ENCODE measurements around the gene PPP1R15A.

Gene PPP1R15A

DNA sequence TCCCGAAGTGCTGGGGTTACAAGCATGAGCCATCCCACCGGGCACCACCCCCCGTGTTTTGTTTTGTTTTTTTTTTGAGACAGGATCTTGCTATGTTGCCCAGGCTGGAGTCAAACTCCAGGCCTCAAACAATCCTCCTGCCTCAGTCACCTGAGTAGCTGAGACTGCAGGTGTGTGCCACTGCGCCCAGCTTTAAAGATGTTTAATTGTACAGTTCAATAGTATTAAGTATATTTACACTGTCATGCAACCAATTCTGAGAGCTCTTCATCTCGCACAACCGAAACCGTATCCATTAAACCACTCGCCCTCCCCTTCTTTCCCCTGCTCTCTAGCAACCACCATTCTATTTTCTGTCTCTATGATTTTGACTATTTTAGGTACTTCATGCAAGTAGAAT is 43.5 kb downstream of the PPP1R15A start:
- CTCF ChIA-PET = no interaction called here
- TF ChIP-seq ZNF391 (tag by site-specific recombination; IDR thresholded peaks at IDR 0.05; ENCODE audit: borderline replicate concordance, low read depth) (no peak), IKZF3 (tag by site-specific recombination; IDR thresholded peaks at IDR 0.05) (no peak), ZNF473 (tag by site-specific recombination; IDR thresholded peaks at IDR 0.05) (no peak), ZNF610 (tag by site-specific recombination; IDR thresholded peaks at IDR 0.05; ENCODE audit: borderline replicate concordance) (no peak), ZNF10 (tag by site-specific recombination; IDR thresholded peaks at IDR 0.05) (no peak), ZNF140 (tag by site-specific recombination; IDR thresholded peaks at IDR 0.05) (no peak), ZNF146 (tag by site-specific recombination; IDR thresholded peaks at IDR 0.05) (no peak), OVOL3 (tag by site-specific recombination; IDR thresholded peaks at IDR 0.05) (no peak), ZNF501 (tag by site-specific recombination; IDR thresholded peaks at IDR 0.05) (no peak), ZIC2 (tag by site-specific recombination; IDR thresholded peaks at IDR 0.05) (no peak)
- TF ChIP-seq, protein P1, sequence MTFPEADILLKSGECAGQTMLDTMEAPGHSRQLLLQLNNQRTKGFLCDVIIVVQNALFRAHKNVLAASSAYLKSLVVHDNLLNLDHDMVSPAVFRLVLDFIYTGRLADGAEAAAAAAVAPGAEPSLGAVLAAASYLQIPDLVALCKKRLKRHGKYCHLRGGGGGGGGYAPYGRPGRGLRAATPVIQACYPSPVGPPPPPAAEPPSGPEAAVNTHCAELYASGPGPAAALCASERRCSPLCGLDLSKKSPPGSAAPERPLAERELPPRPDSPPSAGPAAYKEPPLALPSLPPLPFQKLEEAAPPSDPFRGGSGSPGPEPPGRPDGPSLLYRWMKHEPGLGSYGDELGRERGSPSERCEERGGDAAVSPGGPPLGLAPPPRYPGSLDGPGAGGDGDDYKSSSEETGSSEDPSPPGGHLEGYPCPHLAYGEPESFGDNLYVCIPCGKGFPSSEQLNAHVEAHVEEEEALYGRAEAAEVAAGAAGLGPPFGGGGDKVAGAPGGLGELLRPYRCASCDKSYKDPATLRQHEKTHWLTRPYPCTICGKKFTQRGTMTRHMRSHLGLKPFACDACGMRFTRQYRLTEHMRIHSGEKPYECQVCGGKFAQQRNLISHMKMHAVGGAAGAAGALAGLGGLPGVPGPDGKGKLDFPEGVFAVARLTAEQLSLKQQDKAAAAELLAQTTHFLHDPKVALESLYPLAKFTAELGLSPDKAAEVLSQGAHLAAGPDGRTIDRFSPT (tag by site-specific recombination; IDR thresholded peaks at IDR 0.05) = no peak
- TF ChIP-seq, protein P2, sequence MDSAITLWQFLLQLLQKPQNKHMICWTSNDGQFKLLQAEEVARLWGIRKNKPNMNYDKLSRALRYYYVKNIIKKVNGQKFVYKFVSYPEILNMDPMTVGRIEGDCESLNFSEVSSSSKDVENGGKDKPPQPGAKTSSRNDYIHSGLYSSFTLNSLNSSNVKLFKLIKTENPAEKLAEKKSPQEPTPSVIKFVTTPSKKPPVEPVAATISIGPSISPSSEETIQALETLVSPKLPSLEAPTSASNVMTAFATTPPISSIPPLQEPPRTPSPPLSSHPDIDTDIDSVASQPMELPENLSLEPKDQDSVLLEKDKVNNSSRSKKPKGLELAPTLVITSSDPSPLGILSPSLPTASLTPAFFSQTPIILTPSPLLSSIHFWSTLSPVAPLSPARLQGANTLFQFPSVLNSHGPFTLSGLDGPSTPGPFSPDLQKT (IDR thresholded peaks at IDR 0.05; ENCODE audit: borderline replicate concordance, low read depth, low read length) = no peak

DNA sequence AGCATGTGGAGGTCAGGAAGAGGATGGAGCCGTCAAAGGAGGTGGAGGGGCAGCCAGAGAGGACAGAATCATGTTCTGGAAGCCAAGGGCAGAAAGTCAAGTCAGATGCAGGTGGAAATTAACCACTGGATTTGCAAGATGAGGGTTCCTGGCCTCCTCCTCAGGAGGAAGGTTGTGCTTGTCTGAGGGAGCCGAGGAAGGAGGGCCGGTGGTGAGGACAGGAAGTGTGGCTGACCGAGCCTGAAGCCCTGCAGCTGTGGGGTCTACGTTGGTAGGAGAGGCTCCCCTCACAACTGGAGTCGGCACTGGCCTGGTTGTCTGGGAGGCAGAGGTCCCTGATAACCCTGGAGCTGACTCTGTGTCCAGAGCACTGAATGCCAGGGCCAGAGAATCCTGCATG is 45.9 kb downstream of the PPP1R15A start:
- CTCF ChIA-PET = interaction anchor here (0.7 to 0.9 kb wide), 2 partner anchors 14 to 242 kb away, joined by 3 read pairs; no protein-coding TSS in a partner anchor
- H3K4me3 ChIP-seq (ENCODE audit: low read depth, low read length) = no peak overlapping the region
- no peaks in the 10 kb centered on the region for H3K4me1 ChIP-seq (ENCODE audit: control insufficient read depth, insufficient read depth, low read length)
- POLR2A ChIA-PET = interaction anchor here (1.0 to 1.1 kb wide), 3 partner anchors 15 to 46 kb away, joined by 3 to 8 read pairs (median 3); partner anchors contain the start of gene PPP1R15A
- no peak overlapping the region for H3K27ac ChIP-seq (ENCODE audit: extremely low read depth, low read depth, low read length)
- H3K36me3 ChIP-seq (ENCODE audit: control insufficient read depth in 2 of 2, insufficient read depth in 1 of 2, low read length in 2 of 2) = peaks cover 35 to 60% of the 10 kb centered on the region in 2 experiments
- no peaks in the 10 kb centered on the region for H3K9me3 ChIP-seq (ENCODE audit: control insufficient read depth, insufficient read depth, low read depth, low read length)
- TF ChIP-seq ZNF174 (tag by site-specific recombination; IDR thresholded peaks at IDR 0.05) = no peak
- no peak for TF ChIP-seq ZNF521 (tag by site-specific recombination; IDR thresholded peaks at IDR 0.05)
- TF ChIP-seq, protein P3, sequence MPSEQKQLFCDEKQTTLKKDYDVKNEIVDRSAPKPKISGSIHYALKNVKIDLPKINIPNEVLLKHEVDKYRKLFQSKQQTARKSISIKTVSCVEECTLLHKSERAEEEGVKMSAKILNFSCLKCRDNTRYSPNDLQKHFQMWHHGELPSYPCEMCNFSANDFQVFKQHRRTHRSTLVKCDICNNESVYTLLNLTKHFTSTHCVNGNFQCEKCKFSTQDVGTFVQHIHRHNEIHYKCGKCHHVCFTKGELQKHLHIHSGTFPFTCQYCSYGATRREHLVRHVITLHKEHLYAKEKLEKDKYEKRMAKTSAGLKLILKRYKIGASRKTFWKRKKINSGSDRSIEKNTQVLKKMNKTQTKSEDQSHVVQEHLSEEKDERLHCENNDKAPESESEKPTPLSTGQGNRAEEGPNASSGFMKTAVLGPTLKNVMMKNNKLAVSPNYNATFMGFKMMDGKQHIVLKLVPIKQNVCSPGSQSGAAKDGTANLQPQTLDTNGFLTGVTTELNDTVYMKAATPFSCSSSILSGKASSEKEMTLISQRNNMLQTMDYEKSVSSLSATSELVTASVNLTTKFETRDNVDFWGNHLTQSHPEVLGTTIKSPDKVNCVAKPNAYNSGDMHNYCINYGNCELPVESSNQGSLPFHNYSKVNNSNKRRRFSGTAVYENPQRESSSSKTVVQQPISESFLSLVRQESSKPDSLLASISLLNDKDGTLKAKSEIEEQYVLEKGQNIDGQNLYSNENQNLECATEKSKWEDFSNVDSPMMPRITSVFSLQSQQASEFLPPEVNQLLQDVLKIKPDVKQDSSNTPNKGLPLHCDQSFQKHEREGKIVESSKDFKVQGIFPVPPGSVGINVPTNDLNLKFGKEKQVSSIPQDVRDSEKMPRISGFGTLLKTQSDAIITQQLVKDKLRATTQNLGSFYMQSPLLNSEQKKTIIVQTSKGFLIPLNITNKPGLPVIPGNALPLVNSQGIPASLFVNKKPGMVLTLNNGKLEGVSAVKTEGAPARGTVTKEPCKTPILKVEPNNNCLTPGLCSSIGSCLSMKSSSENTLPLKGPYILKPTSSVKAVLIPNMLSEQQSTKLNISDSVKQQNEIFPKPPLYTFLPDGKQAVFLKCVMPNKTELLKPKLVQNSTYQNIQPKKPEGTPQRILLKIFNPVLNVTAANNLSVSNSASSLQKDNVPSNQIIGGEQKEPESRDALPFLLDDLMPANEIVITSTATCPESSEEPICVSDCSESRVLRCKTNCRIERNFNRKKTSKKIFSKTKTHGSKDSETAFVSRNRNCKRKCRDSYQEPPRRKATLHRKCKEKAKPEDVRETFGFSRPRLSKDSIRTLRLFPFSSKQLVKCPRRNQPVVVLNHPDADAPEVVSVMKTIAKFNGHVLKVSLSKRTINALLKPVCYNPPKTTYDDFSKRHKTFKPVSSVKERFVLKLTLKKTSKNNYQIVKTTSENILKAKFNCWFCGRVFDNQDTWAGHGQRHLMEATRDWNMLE (tag by site-specific recombination; conservative IDR thresholded peaks at IDR 0.05; ENCODE audit: low read depth) = no peak
- TF ChIP-seq, protein P4, sequence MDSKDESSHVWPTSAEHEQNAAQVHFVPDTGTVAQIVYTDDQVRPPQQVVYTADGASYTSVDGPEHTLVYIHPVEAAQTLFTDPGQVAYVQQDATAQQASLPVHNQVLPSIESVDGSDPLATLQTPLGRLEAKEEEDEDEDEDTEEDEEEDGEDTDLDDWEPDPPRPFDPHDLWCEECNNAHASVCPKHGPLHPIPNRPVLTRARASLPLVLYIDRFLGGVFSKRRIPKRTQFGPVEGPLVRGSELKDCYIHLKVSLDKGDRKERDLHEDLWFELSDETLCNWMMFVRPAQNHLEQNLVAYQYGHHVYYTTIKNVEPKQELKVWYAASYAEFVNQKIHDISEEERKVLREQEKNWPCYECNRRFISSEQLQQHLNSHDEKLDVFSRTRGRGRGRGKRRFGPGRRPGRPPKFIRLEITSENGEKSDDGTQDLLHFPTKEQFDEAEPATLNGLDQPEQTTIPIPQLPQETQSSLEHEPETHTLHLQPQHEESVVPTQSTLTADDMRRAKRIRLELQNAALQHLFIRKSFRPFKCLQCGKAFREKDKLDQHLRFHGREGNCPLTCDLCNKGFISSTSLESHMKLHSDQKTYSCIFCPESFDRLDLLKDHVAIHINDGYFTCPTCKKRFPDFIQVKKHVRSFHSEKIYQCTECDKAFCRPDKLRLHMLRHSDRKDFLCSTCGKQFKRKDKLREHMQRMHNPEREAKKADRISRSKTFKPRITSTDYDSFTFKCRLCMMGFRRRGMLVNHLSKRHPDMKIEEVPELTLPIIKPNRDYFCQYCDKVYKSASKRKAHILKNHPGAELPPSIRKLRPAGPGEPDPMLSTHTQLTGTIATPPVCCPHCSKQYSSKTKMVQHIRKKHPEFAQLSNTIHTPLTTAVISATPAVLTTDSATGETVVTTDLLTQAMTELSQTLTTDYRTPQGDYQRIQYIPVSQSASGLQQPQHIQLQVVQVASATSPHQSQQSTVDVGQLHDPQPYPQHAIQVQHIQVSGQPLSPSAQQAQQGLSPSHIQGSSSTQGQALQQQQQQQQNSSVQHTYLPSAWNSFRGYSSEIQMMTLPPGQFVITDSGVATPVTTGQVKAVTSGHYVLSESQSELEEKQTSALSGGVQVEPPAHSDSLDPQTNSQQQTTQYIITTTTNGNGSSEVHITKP (tag by site-specific recombination; IDR thresholded peaks at IDR 0.05) = no peak
- TF ChIP-seq BCL11A (tag by site-specific recombination; IDR thresholded peaks at IDR 0.05; ENCODE audit: low read depth) = no peak
- no peak for TF ChIP-seq ZNF677 (tag by site-specific recombination; IDR thresholded peaks at IDR 0.05)
- no peak for TF ChIP-seq SP3 (tag by site-specific recombination; IDR thresholded peaks at IDR 0.05)
- TF ChIP-seq ZNF394 (tag by site-specific recombination; IDR thresholded peaks at IDR 0.05; ENCODE audit: borderline replicate concordance) = no peak
- TF ChIP-seq SCRT2 (tag by site-specific recombination; IDR thresholded peaks at IDR 0.05) = no peak
- TF ChIP-seq OSR2 (tag by site-specific recombination; IDR thresholded peaks at IDR 0.05) = no peak
- no peak for TF ChIP-seq ZNF274 (IDR thresholded peaks at IDR 0.05; ENCODE audit: low read length)
- TF ChIP-seq ZNF274 (tag by site-specific recombination; IDR thresholded peaks at IDR 0.05; ENCODE audit: borderline replicate concordance) = no peak

More for the DNA sequence above, 43.5 kb downstream of the PPP1R15A start:
- POLR2A ChIA-PET = interaction anchor here (0.6 to 1.5 kb wide), 3 partner anchors 12 to 804 kb away, joined by 3 to 4 read pairs (median 3); no protein-coding TSS in a partner anchor
- Histone ChIP-seq H3K4me1 (ENCODE audit: control insufficient read depth, insufficient read depth, low read length) (no peaks in the 10 kb centered on the region), H3K27ac (ENCODE audit: extremely low read depth, low read depth, low read length) (no peak overlapping the region), H3K36me3 (ENCODE audit: control insufficient read depth in 2 of 2, insufficient read depth in 1 of 2, low read length in 2 of 2) (peaks cover 55 to 61% of the 10 kb centered on the region in 2 experiments), H3K9me3 (ENCODE audit: control insufficient read depth, insufficient read depth, low read depth, low read length) (no peaks in the 10 kb centered on the region), H3K4me3 (ENCODE audit: low read depth, low read length) (no peak overlapping the region)

All from HEK293 (cell line).